MCF 10A (cell line): ENCODE measurements around the gene PDZD7. TPM values are rescaled to one million over a fixed set of nuclear protein-coding genes. Genes with fewer than 3 reads are reported as not detected.

Experiments
- BruUV-seq: library from RNA; stranded (reverse); fragments of 400-500 nt; replicated peaks from 2 replicates; lab custom pipeline; 2021; lab: Mats Ljungman, UMichigan
- CTCF ChIA-PET: fragments of 300-600 bp; sonication (Branson Sonifier 250); formaldehyde crosslinking; extraction: SDS; loops from one replicate; lab custom pipeline; 2021; ENCODE audit warnings: antibody characterized with exemption, inconsistent platforms; lab: Yijun Ruan, JAX
- POLR2A ChIA-PET: fragments of 300-600, 350-650 bp; sonication (Branson Sonifier 250); formaldehyde crosslinking; extraction: SDS; loops from one replicate; lab custom pipeline; 2020; ENCODE audit warnings: antibody characterized with exemption, inconsistent platforms; lab: Yijun Ruan, JAX
- DNase-seq: peaks from one replicate; pipeline ENCODE4 v3.0.0-alpha.2; 2018; ENCODE audit not compliant: unreplicated experiment
- H3K27ac Mint-ChIP-seq: one replicate; pipeline ENCODE4 v1.8.0; 2022; ENCODE audit warnings: mild to moderate bottlenecking, low read depth, mixed read lengths; ENCODE audit not compliant: unreplicated experiment
- H3K27me3 Mint-ChIP-seq: one replicate; pipeline ENCODE4 v1.8.0; 2022; ENCODE audit warnings: mixed read lengths; ENCODE audit not compliant: insufficient read depth, unreplicated experiment
- H3K36me3 Mint-ChIP-seq: one replicate; pipeline ENCODE4 v1.8.0; 2022; ENCODE audit warnings: mild to moderate bottlenecking, moderate library complexity, mixed read lengths; ENCODE audit not compliant: insufficient read depth, unreplicated experiment
- H3K4me1 Mint-ChIP-seq: one replicate; pipeline ENCODE4 v1.8.0; 2022; ENCODE audit warnings: mixed read lengths; ENCODE audit not compliant: insufficient read depth, unreplicated experiment
- H3K4me3 Mint-ChIP-seq: one replicate; pipeline ENCODE4 v1.8.0; 2022; ENCODE audit warnings: mild to moderate bottlenecking, moderate library complexity, mixed read lengths; ENCODE audit not compliant: unreplicated experiment
- H3K9me3 Mint-ChIP-seq: one replicate; pipeline ENCODE4 v1.8.0; 2022; ENCODE audit warnings: mixed read lengths; ENCODE audit not compliant: unreplicated experiment
- intact Hi-C: fragments of 100-400 bp; cut with micrococcal nuclease; formaldehyde crosslinking; loops from 2 replicates; pipeline ENCODE4 v1.14.1; 2022
- microRNA-seq: library from miRNA; unstranded; fragments of <30 nt; microRNA quantifications from one replicate; pipeline ENCODE4 v1.2.0, GENCODE V29; 2022
- total RNA-seq: library from RNA; stranded (reverse); gene quantifications from 2 replicates; pipeline ENCODE4 v1.2.3, GENCODE V29; 2022
- TF ChIP-seq, protein P1 (sequence below): fragments of 200-600 bp; IDR thresholded peaks from one replicate; pipeline ENCODE4 v1.8.0; 2022; ENCODE audit warnings: antibody characterized with exemption, mild to moderate bottlenecking; ENCODE audit not compliant: unreplicated experiment

Gene PDZD7
- total RNA-seq, 1 experiment from 2014 or later: 0.58 TPM

GRCh38 chr10:100963826-100964225, 67.1 kb downstream of the PDZD7 start:
- DNase-seq: no peak
- no peaks in the 10 kb centered on the region for H3K27me3 Mint-ChIP-seq
- intact Hi-C loops: no loop called here
- H3K9me3 Mint-ChIP-seq: no peaks in the 10 kb centered on the region
- CTCF ChIA-PET: interaction anchor here (0.5 kb wide), 1 partner anchor 8 kb away, joined by 3 read pairs; no protein-coding TSS in a partner anchor
- peaks cover 45% of the 10 kb centered on the region for H3K36me3 Mint-ChIP-seq
- TF ChIP-seq, protein P1, sequence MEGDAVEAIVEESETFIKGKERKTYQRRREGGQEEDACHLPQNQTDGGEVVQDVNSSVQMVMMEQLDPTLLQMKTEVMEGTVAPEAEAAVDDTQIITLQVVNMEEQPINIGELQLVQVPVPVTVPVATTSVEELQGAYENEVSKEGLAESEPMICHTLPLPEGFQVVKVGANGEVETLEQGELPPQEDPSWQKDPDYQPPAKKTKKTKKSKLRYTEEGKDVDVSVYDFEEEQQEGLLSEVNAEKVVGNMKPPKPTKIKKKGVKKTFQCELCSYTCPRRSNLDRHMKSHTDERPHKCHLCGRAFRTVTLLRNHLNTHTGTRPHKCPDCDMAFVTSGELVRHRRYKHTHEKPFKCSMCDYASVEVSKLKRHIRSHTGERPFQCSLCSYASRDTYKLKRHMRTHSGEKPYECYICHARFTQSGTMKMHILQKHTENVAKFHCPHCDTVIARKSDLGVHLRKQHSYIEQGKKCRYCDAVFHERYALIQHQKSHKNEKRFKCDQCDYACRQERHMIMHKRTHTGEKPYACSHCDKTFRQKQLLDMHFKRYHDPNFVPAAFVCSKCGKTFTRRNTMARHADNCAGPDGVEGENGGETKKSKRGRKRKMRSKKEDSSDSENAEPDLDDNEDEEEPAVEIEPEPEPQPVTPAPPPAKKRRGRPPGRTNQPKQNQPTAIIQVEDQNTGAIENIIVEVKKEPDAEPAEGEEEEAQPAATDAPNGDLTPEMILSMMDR: no peak
- no TSS peak for BruUV-seq
- H3K4me1 Mint-ChIP-seq: no peaks in the 10 kb centered on the region
- POLR2A ChIA-PET: no interaction called here
- H3K4me3 Mint-ChIP-seq: no peak overlapping the region
- H3K27ac Mint-ChIP-seq: no peak overlapping the region

DNA sequence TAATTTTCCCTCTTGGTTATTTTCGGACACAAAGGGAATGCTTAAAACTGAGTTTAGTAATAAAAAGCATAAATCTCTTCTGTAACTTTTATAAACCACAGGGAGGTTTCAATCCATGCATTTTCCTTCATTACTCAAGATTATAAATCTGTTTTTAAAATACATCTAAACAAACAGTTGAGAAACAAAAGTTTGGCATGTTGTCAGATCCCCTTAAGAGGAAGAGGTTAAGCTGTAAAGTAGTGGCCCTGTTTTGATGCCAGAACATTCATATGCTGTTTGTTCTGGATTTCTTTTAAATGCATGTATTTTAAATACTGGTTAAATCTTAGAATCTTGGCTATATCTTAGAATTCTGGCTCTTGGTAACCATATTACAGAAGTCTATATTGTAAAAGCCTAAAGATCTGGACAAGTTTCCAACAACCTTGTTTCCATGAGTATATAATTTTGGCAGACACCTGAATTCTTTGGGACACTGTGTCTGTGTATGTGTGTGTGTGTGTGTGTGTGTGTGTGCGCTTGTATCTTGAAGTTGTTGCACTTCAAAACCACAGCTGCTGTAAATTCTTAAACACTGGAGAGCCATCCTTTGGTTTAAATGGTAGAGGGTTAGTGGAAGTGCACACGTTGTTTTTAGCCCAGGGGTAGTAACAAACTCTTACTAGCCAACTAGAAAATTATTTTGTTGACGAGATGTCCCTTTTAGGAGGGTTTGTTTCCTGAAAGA, 68.4 kb downstream of the PDZD7 start:
- intact Hi-C loops: no loop called here
- no peak overlapping the region for H3K4me3 Mint-ChIP-seq
- POLR2A ChIA-PET: no interaction called here
- CTCF ChIA-PET: interaction anchor here (0.6 kb wide), 1 partner anchor 28 kb away, joined by 4 read pairs; no protein-coding TSS in a partner anchor
- TF ChIP-seq, protein P1: no peak
- no TSS peak for BruUV-seq
- H3K36me3 Mint-ChIP-seq: peaks cover 58% of the 10 kb centered on the region
- no peak for DNase-seq
- no peaks in the 10 kb centered on the region for H3K27me3 Mint-ChIP-seq
- H3K4me1 Mint-ChIP-seq: no peaks in the 10 kb centered on the region
- no peaks in the 10 kb centered on the region for H3K9me3 Mint-ChIP-seq
- H3K27ac Mint-ChIP-seq: no peak overlapping the region

- Mint-ChIP-seq H3K36me3 (peaks cover 79% of the 10 kb centered on the region), H3K4me1 (no peaks in the 10 kb centered on the region), H3K9me3 (no peaks in the 10 kb centered on the region), H3K27ac (peak overlapping the region; percentile 10), H3K4me3 (no peak overlapping the region), H3K27me3 (no peaks in the 10 kb centered on the region)
- intact Hi-C loops: no loop called here
- ChIA-PET CTCF (no interaction called here), POLR2A (no interaction called here)
- TF ChIP-seq, protein P1: no peak
- DNase-seq: no peak
- BruUV-seq: no TSS peak
These were observed 70.7 kb downstream of the PDZD7 start for GRCh38 chr10:100960251-100960650.

Small RNAs within 50 kb of the gene (microRNA-seq; reads per million reads assigned to microRNA genes)
- gene MIR608: not detected

Other genes with a start within 250 kb of the PDZD7 start
- 27.0 and 30.6 TPM in 2 replicates for gene SLF2, start 118.2 kb downstream of the PDZD7 start, total RNA-seq
- 0.32 TPM in 1 of 2 replicates, not detected in the other for gene SEMA4G, start 61.6 kb downstream of the PDZD7 start, total RNA-seq
- gene MRPL43, start 43.6 kb downstream of the PDZD7 start, total RNA-seq: 63.4 and 64.8 TPM in 2 replicates
- gene TWNK, start 43.6 kb downstream of the PDZD7 start, total RNA-seq: 19.1 and 27.9 TPM in 2 replicates
- 15.2 and 18.6 TPM in 2 replicates for gene LZTS2, start 31.3 kb downstream of the PDZD7 start, total RNA-seq
- gene SFXN3, start 105 bp upstream of the PDZD7 start, total RNA-seq: 39.4 and 55.2 TPM in 2 replicates
- gene KAZALD1, start 30.9 kb upstream of the PDZD7 start, total RNA-seq: 2.4 and 6.7 TPM in 2 replicates
- gene TLX1, start 100.2 kb upstream of the PDZD7 start, total RNA-seq: not detected in 2 replicates
- not detected in 2 replicates for gene LBX1, start 198.3 kb upstream of the PDZD7 start, total RNA-seq